Esophagus squamous epithelium (tissue), 4 donors: Measurements from ENCODE around the gene GPSM1.

Source experiments
- CTCF ChIP-seq, 6 experiments: fragments of 450-650 bp in 4 of 6; fragments of 200-600 bp in 2 of 6; sonication (generic) in 2 of 6; IDR thresholded peaks; one replicate each; pipeline ENCODE4 v1.5.1; 2016 to 2019; ENCODE audit warnings: antibody characterized with exemption in 6 of 6, mild to moderate bottlenecking in 4 of 6, moderate library complexity in 4 of 6
- POLR2A ChIP-seq, 4 donors: fragments of 450-650 bp; IDR thresholded peaks; one replicate each; pipeline ENCODE4 v1.6.1; 2017; ENCODE audit warnings: antibody characterized with exemption in 4 of 4, mild to moderate bottlenecking in 4 of 4, moderate library complexity in 3 of 4

- TF ChIP-seq POLR2A (IDR thresholded peaks at IDR 0.05) (no peak), CTCF (IDR thresholded peaks at IDR 0.05) (no peak)
These were observed 34.5 kb upstream of the GPSM1 start for GRCh38 chr9:136292591-136293448.
